PC-3 (cell line): ENCODE data around the gene UBE2U. TPM values are rescaled to one million over a fixed set of nuclear protein-coding genes. Genes with fewer than 3 reads are reported as not detected.

ENCODE experiments used
- ATAC-seq: fragments of 200-7000 bp; cut with Tn5 transposase; 2 replicates; pipeline ENCODE4 v1.9.1; 2020; ENCODE audit warnings: mild to moderate bottlenecking, moderate library complexity
- BruUV-seq: library from RNA; stranded (reverse); fragments of 400-500 nt; replicated peaks from 2 replicates; lab custom pipeline; 2021; lab: Mats Ljungman, UMichigan
- CTCF ChIA-PET: fragments of 300-600 bp; sonication (Branson Sonifier 250); formaldehyde crosslinking; loops from one replicate; lab custom pipeline; 2022; ENCODE audit warnings: antibody characterized with exemption; lab: Charles Lee
- POLR2A ChIA-PET: fragments of 300-600 bp; sonication (Branson Sonifier 250); formaldehyde crosslinking; loops from one replicate; lab custom pipeline; 2022; ENCODE audit warnings: antibody characterized with exemption; ENCODE audit not compliant: unreplicated experiment; lab: Charles Lee
- DNase-seq: peaks from one replicate; pipeline ENCODE4 v3.0.0-alpha.2; 2015
- H2AFZ ChIP-seq: fragments of 300-600 bp; sonication (generic); 2 replicates; pipeline ENCODE4 v1.6.0; 2016; ENCODE audit warnings: antibody characterized with exemption, low read length
- H3F3A ChIP-seq: fragments of 300-600 bp; sonication (generic); one replicate; pipeline ENCODE4 v1.6.0; 2017; ENCODE audit warnings: antibody characterized with exemption, low read length, control low read depth, mild to moderate bottlenecking; ENCODE audit not compliant: unreplicated experiment
- H3K27ac ChIP-seq: fragments of 300-600 bp; sonication (generic); 2 replicates; pipeline ENCODE4 v1.5.1; 2016; ENCODE audit warnings: mild to moderate bottlenecking, low read length
- H3K27me3 ChIP-seq: fragments of 300-600 bp; sonication (generic); 2 replicates; pipeline ENCODE4 v1.6.1; 2016; ENCODE audit warnings: low read length, mixed read lengths
- H3K36me3 ChIP-seq: fragments of 300-600 bp; sonication (generic); 2 replicates; pipeline ENCODE4 v1.6.1; 2016; ENCODE audit warnings: low read depth, mixed run types, low read length, mixed read lengths
- H3K4me1 ChIP-seq: fragments of 300-600 bp; sonication (generic); 2 replicates; pipeline ENCODE4 v1.5.1; 2016; ENCODE audit warnings: low read length; ENCODE audit not compliant: insufficient read depth
- H3K4me2 ChIP-seq: fragments of 300-600 bp; sonication (generic); 2 replicates; pipeline ENCODE4 v1.6.0; 2016; ENCODE audit warnings: low read length
- H3K4me3 ChIP-seq: fragments of 300-600 bp; sonication (generic); 2 replicates; pipeline ENCODE4 v1.5.1; 2016; ENCODE audit warnings: mild to moderate bottlenecking, low read length, mixed read lengths
- H3K79me2 ChIP-seq: fragments of 300-600 bp; sonication (generic); 2 replicates; pipeline ENCODE4 v1.6.1; 2017; ENCODE audit warnings: low read length, mixed read lengths
- H3K9ac ChIP-seq: fragments of 300-600 bp; sonication (generic); 2 replicates; pipeline ENCODE4 v1.6.0; 2016; ENCODE audit warnings: mild to moderate bottlenecking, low read length
- H3K9me2 ChIP-seq: fragments of 300-600 bp; sonication (generic); replicated peaks from 2 replicates; pipeline ENCODE4 v1.6.1; 2016; ENCODE audit warnings: mixed run types, low read length, mixed read lengths
- H3K9me3 ChIP-seq: fragments of 300-600 bp; sonication (generic); 2 replicates; pipeline ENCODE4 v1.6.1; 2016; ENCODE audit warnings: low read length, mixed read lengths
- H4K20me1 ChIP-seq: fragments of 300-600 bp; sonication (generic); 2 replicates; pipeline ENCODE4 v1.6.1; 2016; ENCODE audit warnings: low read length, mixed read lengths
- EZH2 ChIP-seq: fragments of 300-600 bp; sonication (generic); IDR thresholded peaks from one replicate; pipeline ENCODE4 v1.6.1; 2017; ENCODE audit warnings: antibody characterized with exemption, mild to moderate bottlenecking, low read length; ENCODE audit not compliant: unreplicated experiment
- EZH2phosphoT487 ChIP-seq: fragments of 300-600 bp; sonication (generic); IDR thresholded peaks from 2 replicates; pipeline ENCODE4 v1.6.1; 2018; ENCODE audit warnings: mild to moderate bottlenecking, antibody characterized with exemption, low read length, borderline replicate concordance
- intact Hi-C: fragments of 100-400 bp; cut with micrococcal nuclease; formaldehyde crosslinking; loops from 2 replicates; pipeline ENCODE4 v1.9.0; 2023
- total RNA-seq: library from RNA; depleted of rRNA; stranded (reverse); fragments of >200 nt; gene quantifications from 2 replicates; pipeline ENCODE4 v1.2.3, GENCODE V29; 2014
- TF ChIP-seq, protein P1 (sequence below): fragments of 300-600 bp; sonication (generic); conservative IDR thresholded peaks from 2 replicates; pipeline ENCODE4 v1.5.1; 2017; ENCODE audit warnings: antibody characterized with exemption, low read depth, mild to moderate bottlenecking, low read length

The UBE2U gene
- total RNA-seq, 1 experiment from 2014 or later: not detected

- ATAC-seq (no peak), DNase-seq (peak; percentile 29)
- POLR2A ChIA-PET: no interaction called here
- no peak overlapping the region for H2AFZ ChIP-seq
- no peak overlapping the region for H3K9ac ChIP-seq
- no peaks in the 10 kb centered on the region for H3K27me3 ChIP-seq
- H3F3A ChIP-seq: no peaks in the 10 kb centered on the region
- 0 out of 2 replicates have a peak, but pooled peaks cover 4% of the 10 kb centered on the region for H3K4me1 ChIP-seq
- no peaks in the 10 kb centered on the region for H4K20me1 ChIP-seq
- no peaks in the 10 kb centered on the region for H3K9me2 ChIP-seq
- no peak overlapping the region for H3K4me3 ChIP-seq
- no peak overlapping the region for H3K4me2 ChIP-seq
- H3K79me2 ChIP-seq: no peaks in the 10 kb centered on the region
- H3K9me3 ChIP-seq: no peaks in the 10 kb centered on the region
- no TSS peak for BruUV-seq
- TF ChIP-seq, protein P1, sequence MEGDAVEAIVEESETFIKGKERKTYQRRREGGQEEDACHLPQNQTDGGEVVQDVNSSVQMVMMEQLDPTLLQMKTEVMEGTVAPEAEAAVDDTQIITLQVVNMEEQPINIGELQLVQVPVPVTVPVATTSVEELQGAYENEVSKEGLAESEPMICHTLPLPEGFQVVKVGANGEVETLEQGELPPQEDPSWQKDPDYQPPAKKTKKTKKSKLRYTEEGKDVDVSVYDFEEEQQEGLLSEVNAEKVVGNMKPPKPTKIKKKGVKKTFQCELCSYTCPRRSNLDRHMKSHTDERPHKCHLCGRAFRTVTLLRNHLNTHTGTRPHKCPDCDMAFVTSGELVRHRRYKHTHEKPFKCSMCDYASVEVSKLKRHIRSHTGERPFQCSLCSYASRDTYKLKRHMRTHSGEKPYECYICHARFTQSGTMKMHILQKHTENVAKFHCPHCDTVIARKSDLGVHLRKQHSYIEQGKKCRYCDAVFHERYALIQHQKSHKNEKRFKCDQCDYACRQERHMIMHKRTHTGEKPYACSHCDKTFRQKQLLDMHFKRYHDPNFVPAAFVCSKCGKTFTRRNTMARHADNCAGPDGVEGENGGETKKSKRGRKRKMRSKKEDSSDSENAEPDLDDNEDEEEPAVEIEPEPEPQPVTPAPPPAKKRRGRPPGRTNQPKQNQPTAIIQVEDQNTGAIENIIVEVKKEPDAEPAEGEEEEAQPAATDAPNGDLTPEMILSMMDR: no peak
- no peak for TF ChIP-seq EZH2phosphoT487
- TF ChIP-seq EZH2: no peak
- intact Hi-C loops: no loop called here
- CTCF ChIA-PET: no interaction called here
- H3K36me3 ChIP-seq: no peaks in the 10 kb centered on the region
- no peak overlapping the region for H3K27ac ChIP-seq
Observed at GRCh38 chr1:64263335-64263734, 59.9 kb downstream of the UBE2U start.

GRCh38 chr1:64263856-64264255 lies 60.4 kb downstream of the UBE2U start:
- Histone ChIP-seq H3K27ac (no peak overlapping the region), H3K4me2 (no peak overlapping the region), H4K20me1 (no peaks in the 10 kb centered on the region), H3F3A (no peaks in the 10 kb centered on the region), H3K27me3 (no peaks in the 10 kb centered on the region), H3K9me3 (no peaks in the 10 kb centered on the region), H3K4me3 (no peak overlapping the region), H3K9me2 (no peaks in the 10 kb centered on the region), H3K9ac (no peak overlapping the region), H3K79me2 (no peaks in the 10 kb centered on the region), H3K36me3 (no peaks in the 10 kb centered on the region), H2AFZ (no peak overlapping the region), H3K4me1 (0 out of 2 replicates have a peak, but pooled peaks cover 4% of the 10 kb centered on the region)
- BruUV-seq: no TSS peak
- DNase-seq (no peak), ATAC-seq (no peak)
- ChIA-PET POLR2A (no interaction called here), CTCF (no interaction called here)
- intact Hi-C loops: no loop called here
- TF ChIP-seq, protein P1: no peak
- TF ChIP-seq EZH2phosphoT487 (no peak), EZH2 (no peak)

- DNase-seq (no peak), ATAC-seq (no peak)
- intact Hi-C loops: loop anchor here (5.0 kb wide), 2 partner anchors 217 to 317 kb away; no protein-coding TSS in a partner anchor
- Histone ChIP-seq H3K4me1 (peaks cover 11% of the 10 kb centered on the region; the same call in 1 of the 2 replicates), H3K27ac (no peak overlapping the region), H3K27me3 (no peaks in the 10 kb centered on the region), H2AFZ (no peak overlapping the region), H3K9me3 (no peaks in the 10 kb centered on the region), H3K9me2 (no peaks in the 10 kb centered on the region), H3K36me3 (no peaks in the 10 kb centered on the region), H3K4me3 (no peak overlapping the region), H3K79me2 (no peaks in the 10 kb centered on the region), H3K4me2 (no peak overlapping the region), H4K20me1 (no peaks in the 10 kb centered on the region), H3K9ac (no peak overlapping the region), H3F3A (no peaks in the 10 kb centered on the region)
- BruUV-seq: no TSS peak
- POLR2A ChIA-PET: no interaction called here
- TF ChIP-seq EZH2phosphoT487: no peak
- TF ChIP-seq EZH2: no peak
- TF ChIP-seq, protein P1: no peak
- CTCF ChIA-PET: no interaction called here
Observed at GRCh38 chr1:64265141-64265540, 61.7 kb downstream of the UBE2U start.
